Esophagus muscularis mucosa (tissue), 4 donors: ENCODE measurements around the gene CCND3.

Experiments
- EP300 ChIP-seq: sonication (generic); formaldehyde crosslinking; IDR thresholded peaks from one replicate; pipeline ENCODE4 v1.6.1; 2017; ENCODE audit warnings: antibody characterized with exemption
- POLR2A ChIP-seq: fragments of 450-650 bp; IDR thresholded peaks from one replicate; pipeline ENCODE4 v1.6.1; 2017; ENCODE audit warnings: antibody characterized with exemption, moderate library complexity, mild to moderate bottlenecking, low read depth
- POLR2AphosphoS5 ChIP-seq, 2 donors: sonication (generic); formaldehyde crosslinking; IDR thresholded peaks; one replicate each; pipeline ENCODE4 v1.6.1; 2017; ENCODE audit warnings: antibody characterized with exemption in 2 of 2
- TF ChIP-seq, protein P1 (sequence below), 3 experiments: fragments of 200-600 bp in 2 of 3; fragments of 450-650 bp in 1 of 3; sonication (generic) in 2 of 3; IDR thresholded peaks; one replicate each; pipeline ENCODE4 v1.5.1; 2017 to 2019; ENCODE audit warnings: antibody characterized with exemption in 3 of 3, mild to moderate bottlenecking in 2 of 3, moderate library complexity in 1 of 3

GRCh38 chr6:41974281-41974825, 32.7 kb upstream of the CCND3 start:
- TF ChIP-seq POLR2A (no peak), EP300 (no peak), POLR2AphosphoS5 (IDR thresholded peaks at IDR 0.05) (no peak)
- TF ChIP-seq, protein P1, sequence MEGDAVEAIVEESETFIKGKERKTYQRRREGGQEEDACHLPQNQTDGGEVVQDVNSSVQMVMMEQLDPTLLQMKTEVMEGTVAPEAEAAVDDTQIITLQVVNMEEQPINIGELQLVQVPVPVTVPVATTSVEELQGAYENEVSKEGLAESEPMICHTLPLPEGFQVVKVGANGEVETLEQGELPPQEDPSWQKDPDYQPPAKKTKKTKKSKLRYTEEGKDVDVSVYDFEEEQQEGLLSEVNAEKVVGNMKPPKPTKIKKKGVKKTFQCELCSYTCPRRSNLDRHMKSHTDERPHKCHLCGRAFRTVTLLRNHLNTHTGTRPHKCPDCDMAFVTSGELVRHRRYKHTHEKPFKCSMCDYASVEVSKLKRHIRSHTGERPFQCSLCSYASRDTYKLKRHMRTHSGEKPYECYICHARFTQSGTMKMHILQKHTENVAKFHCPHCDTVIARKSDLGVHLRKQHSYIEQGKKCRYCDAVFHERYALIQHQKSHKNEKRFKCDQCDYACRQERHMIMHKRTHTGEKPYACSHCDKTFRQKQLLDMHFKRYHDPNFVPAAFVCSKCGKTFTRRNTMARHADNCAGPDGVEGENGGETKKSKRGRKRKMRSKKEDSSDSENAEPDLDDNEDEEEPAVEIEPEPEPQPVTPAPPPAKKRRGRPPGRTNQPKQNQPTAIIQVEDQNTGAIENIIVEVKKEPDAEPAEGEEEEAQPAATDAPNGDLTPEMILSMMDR (IDR thresholded peaks at IDR 0.05): no peak
